SIG-M5 treated with dmso at 0.1 percent for 504 hours (cell line): Measurements from ENCODE around the gene DTNB.
"Not testable (repeated sequence)": the region's sequence is repeated elsewhere in the genome, so short reads cannot be mapped to it uniquely, and the experiment has no call there.

Source experiments
- DNase-seq: peaks from one replicate; lab custom pipeline; 2025; ENCODE audit not compliant: unreplicated experiment; lab: John Stamatoyannopoulos, UW

Gene DTNB

DNA sequence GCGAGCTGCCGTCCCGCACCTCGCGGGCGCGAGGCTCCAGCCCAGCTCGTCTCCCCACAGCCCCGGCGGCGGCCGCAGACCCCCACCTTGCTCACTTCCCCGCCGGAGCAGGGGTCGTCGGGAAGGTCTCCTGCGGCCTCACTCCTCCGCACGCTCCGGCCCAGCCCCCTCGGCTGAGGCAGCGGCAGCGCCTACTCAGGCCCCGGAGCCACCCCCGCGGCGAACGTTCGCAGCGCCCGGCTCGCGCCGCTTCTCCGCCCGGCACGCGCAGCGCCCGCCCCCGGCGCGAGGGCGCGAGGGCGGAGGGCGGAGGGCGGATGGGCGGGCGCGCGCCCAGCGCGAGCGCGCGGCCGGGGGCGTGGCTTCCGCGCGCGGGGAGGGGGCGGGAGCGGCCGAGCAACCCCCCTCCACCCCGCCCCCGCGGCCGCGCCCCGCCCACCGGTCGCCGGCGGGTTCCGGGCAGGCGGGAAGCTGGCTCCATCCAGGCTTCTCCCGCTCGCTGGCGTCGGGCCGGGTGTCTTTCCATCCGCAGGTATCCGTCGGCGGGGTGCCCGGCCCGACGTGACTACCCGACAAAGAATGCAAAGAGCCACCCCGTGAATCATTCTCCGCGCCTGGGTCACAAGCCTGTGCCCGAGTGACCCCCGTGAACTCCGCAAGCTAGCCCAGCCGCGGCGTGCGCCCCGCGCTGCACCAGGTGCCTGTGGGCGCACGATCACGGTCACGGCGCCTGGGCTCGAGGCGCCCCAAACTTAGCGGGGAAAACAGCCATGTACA is at the start of gene DTNB:
TSS of gene DTNB (minus strand) at position 278 of the 777 bp plus-strand sequence. CDS start 20,917 bp downstream, outside the sequence.
- DNase-seq: peak; percentile 62

DNA sequence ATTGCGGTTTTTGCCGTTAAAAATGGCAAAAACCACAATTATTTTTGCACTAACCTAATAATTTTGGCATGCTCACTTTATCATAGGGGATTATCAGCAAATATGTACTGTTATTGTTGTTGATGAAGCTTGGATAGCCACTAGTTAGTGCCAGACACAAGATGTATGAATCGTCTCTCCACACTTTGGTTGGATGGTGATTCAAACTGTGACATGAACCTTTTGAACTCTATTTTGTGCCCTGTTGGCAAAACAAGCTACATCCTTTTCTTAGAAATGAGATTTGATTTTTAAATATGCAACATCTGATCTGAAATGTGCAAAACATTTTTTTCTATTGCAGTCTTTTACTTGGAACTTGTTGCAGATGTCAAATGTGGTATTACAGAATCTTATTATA is 48.8 kb upstream of the DTNB start:
- no peak for DNase-seq

DNA sequence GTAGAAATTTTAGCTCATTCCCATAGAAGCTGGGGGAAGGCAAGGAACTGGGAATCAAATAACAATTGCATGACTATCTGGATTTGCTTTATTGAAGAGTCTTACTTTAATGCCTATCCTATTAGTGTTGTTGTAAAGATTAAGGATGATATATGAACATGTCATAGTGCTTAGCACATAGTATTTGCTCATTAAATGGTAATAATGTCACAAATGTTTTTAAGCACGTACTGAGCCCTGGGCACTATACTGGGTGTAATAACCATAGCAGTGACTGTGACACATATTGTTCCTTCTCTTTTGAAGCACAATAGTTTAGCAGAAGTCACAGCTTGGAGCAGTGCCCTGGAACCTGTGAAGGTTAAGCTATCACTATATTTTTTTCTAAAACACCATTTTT is 47.2 kb upstream of the DTNB start:
- DNase-seq: no peak

DNA sequence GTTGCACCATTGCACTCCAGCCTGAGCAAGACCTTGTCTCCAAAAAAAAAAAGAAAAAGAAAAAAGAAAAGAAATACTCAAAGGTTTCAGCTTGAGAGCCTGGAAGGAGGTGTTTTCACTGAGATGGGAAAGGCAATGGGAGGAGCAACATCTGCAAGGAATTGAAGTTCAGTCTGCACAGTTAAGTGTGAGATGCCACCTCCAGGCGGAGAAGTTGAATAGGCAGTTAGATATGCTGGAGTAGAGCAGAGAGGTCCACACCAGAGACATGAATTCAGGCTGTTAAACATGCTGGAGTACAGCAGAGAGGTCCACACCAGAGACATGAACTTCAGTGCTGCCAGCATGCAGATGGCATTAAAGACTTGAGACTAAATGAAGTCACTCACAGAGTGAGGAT is 41.4 kb upstream of the DTNB start:
- peak; percentile 18 for DNase-seq

- no peak for DNase-seq
Measured at GRCh38 chr2:25712455-25712854, 39.1 kb upstream of the DTNB start.

- DNase-seq: no peak
Measured at GRCh38 chr2:25711675-25712354, 38.4 kb upstream of the DTNB start.

- no peak for DNase-seq
Measured at GRCh38 chr2:25710750-25711149, 37.4 kb upstream of the DTNB start.

GRCh38 chr2:25709349-25709748 is 36.0 kb upstream of the DTNB start:
- no peak for DNase-seq

- no peak for DNase-seq
Measured at GRCh38 chr2:25707927-25708590, 34.7 kb upstream of the DTNB start.

DNA sequence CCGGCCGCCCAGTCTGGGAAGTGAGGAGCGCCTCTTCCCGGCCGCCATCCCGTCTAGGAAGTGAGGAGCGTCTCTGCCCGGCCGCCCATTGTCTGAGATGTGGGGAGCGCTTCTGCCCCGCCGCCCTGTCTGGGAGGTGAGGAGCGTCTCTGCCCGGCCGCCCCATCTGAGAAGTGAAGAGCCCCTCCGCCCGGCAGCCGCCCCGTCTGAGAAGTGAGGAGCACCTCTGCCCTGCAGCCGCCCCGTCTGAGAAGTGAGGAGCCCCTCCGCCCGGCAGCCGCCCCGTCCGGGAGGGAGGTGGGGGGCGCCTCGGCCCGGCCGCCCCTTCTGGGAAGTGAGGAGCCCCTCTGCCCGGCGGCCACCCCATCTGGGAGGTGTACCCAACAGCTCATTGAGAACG is 32.2 kb upstream of the DTNB start:
- not testable (repeated sequence) for DNase-seq

GRCh38 chr2:25701801-25702200 is 28.4 kb upstream of the DTNB start:
- DNase-seq: no peak

DNA sequence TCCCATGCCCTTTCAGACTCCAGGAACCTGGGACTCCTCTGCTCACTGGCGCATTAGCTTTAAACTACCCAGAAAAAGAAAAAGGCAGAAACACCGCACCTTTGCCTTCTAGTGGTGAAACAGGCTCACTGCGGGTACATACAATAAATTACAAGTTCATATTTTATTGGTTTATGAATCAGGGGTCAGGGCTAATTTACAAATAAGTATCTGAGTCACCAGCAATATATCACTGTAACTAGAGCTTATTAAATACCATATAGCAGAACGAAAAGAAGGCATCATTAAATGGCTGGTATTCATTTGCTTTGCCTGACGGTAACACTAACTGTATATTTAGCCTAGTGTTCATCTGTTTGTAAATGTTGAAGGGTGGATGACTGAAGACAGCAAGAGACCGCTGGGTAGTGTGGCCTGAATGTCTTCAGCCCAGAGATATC is 26.9 kb upstream of the DTNB start:
- peak; percentile 70 for DNase-seq

- DNase-seq: no peak
Measured at GRCh38 chr2:25699216-25699615, 25.8 kb upstream of the DTNB start.

DNA sequence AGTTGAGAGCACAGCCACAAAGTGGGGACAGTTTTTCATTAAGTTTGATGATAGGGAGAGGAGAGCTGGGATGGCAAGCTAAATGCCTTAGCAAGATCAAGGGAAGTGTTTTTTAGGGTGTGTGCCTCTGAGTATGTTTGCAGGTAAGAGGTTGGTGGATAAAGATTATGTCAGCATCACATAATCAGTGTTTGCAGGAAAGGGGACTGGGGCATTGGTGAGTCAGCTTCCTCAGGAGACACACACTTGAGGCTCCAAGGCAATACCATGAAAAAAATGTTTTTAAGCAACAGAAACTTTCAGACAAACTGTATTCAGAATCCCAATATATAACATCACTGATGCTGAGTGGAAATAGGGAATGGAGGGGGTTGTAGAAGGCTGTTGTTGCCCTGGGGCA is 25.4 kb upstream of the DTNB start:
- DNase-seq: no peak

DNA sequence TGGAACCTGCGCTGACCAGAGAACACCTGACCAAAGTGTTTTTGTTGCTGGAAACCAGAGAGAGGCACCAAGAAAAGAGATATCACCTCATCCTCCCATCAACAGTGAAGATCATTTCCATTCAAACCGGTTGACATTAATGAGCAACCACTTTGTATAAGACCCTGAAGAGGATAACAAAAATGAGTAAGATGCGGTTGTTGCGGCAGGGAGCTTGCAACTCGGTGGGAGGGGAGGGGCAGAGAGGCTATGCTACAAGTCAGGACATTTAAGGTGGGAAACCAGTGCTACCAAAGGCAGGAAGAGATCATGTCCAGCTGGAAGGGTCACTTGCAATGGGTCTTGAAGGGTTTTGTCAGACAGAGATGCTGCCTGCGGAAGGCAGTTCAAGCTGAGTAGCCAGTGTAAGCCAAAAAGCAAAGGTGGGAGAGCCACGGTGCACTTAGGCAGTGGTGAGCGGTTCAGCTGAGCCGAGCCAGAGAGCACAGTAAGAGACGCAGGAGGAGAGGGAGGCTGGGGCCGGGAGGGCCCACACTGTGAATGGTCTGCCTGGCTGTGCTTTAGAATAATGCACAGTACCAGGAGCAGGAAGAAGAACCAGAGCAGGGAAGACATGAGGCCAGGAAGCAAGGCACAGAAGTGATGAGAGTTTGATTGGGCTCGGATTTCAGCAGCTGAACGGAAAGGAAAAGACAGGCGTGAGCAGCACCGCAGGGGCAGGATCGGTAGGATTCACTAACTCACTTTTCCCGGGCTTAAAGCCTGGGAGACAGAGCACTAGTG is 24.4 kb upstream of the DTNB start:
- DNase-seq: no peak

- no peak for DNase-seq
Measured at GRCh38 chr2:25692737-25693445, 19.5 kb upstream of the DTNB start.

DNA sequence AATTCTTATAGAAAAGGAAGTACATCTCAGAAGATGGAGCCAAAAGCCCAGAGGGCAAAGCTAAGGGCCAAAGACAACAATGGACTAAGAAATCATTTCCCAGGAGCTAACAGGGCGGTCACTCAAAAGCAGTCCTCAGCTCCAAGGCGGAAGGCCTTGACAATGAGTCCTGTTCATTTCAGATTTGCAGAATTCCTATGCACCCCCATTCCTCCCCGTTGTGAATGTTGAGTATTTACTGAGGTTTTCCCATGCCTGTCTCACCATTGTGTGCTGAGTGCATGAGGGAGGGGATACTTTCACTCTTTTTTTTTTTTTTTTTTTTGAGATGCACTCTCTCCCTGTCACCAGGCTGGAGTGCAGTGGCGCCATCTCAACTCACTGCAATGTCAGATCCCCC is 18.8 kb upstream of the DTNB start:
- DNase-seq: no peak

DNA sequence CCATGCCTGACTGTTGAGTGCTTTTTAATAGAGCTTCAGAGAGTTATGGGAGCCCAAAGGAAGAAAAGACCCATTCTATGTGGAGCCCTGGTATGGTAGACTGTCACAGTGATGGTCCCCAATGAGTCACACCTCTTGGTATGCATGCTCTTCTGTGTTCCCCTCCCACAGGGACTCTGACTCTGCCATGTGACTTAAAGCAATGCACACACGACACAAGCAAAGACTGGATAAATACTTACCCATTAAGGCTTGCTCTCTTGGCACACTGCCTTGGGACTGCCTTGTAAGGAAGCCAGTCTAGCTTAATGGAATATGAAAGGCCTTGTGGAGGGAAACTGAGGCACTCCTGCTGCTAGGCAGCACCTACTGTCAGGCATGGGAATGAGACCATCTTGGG is 16.7 kb upstream of the DTNB start:
- no peak for DNase-seq

DNA sequence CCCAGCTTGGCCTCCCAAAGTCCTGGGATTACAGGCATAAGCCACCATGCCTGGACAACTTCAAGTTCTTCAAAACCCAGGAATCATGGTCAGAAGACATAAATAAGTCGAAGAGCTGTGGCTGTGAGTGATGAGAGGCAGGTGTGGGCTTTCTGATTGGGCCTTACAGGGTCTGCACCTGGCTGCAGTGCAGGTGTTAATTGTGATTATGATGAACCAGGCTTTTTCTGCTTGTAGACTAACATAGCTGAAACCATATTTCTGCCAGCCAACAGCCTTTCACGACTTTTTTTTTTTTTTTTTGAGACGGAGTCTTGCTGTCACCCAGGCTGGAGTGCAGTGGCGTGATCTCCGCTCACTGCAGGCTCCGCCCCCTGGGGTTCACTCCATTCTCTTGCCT is 14.9 kb upstream of the DTNB start:
- no peak for DNase-seq

DNA sequence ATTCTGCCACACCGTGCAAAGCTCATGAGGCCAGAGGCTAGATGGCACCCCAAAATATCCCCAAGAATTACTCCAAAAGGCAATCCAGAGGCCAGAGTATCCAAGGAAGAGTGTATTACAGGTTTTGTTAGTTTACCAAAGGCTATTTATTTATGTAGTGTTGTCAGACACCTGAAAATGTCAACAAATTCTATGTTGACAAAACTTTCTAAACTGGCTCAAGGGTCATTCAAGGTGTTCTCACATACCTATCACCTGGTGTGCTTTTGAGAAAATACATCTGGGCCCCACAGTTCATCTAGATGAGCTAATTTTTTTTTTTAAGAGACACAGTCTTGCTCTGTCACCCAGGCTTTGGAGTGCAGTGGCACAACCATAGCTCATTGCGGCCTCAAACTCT is 12.4 kb upstream of the DTNB start:
- no peak for DNase-seq
